Stomach (tissue), 9 donors: ENCODE results near the gene CTIF. TPM values are rescaled to one million over a fixed set of nuclear protein-coding genes. Genes with fewer than 3 reads are reported as not detected.

Experiments used
- DNase-seq, 2 donors: peaks; one replicate each; pipeline versions ENCODE4 v3.0.0 to v3.0.0-alpha.2; 2013 to 2019
- H3K27ac ChIP-seq, 5 donors: fragments of 200-600 bp in 4 of 5; sonication (generic) in 4 of 5; one replicate each; pipeline ENCODE4 v1.5.1; 2013 to 2019; ENCODE audit warnings: mild to moderate bottlenecking in 1 of 5, moderate library complexity in 1 of 5
- H3K27me3 ChIP-seq, 3 donors: fragments of 200-600 bp; sonication (generic); one replicate each; pipeline ENCODE4 v1.5.1; 2017 to 2019; ENCODE audit warnings: mixed run types in 1 of 3
- H3K36me3 ChIP-seq, 4 donors: fragments of 200-600 bp; sonication (generic); 1 replicate in 3 of 4; 2 replicates in 1 of 4; pipeline ENCODE4 v1.5.1; 2016 to 2019
- H3K4me1 ChIP-seq, 4 donors: fragments of 200-600 bp; sonication (generic); one replicate each; pipeline ENCODE4 v1.5.1; 2016 to 2019
- H3K4me3 ChIP-seq, 4 donors: fragments of 200-600 bp; sonication (generic) in 3 of 4; one replicate each; pipeline ENCODE4 v1.5.1; 2016 to 2019; ENCODE audit warnings: mild to moderate bottlenecking in 1 of 4
- H3K9me3 ChIP-seq, 4 donors: fragments of 200-600 bp; sonication (generic); one replicate each; pipeline ENCODE4 v1.5.1; 2016 to 2019
- CTCF ChIP-seq, 7 experiments: fragments of 450-650 bp in 4 of 7; fragments of 200-600 bp in 3 of 7; sonication (generic) in 3 of 7; IDR thresholded peaks; one replicate each; pipeline ENCODE4 v1.5.1; 2016 to 2019; ENCODE audit warnings: antibody characterized with exemption in 7 of 7, control low read depth in 2 of 7, mild to moderate bottlenecking in 1 of 7
- EP300 ChIP-seq: sonication (generic); formaldehyde crosslinking; IDR thresholded peaks from one replicate; pipeline ENCODE4 v1.6.1; 2017; ENCODE audit warnings: antibody characterized with exemption
- POLR2A ChIP-seq, 4 donors: fragments of 450-650 bp; IDR thresholded peaks; one replicate each; pipeline ENCODE4 v1.6.1; 2016; ENCODE audit warnings: antibody characterized with exemption in 4 of 4, control low read depth in 2 of 4, mild to moderate bottlenecking in 1 of 4, moderate library complexity in 1 of 4
- POLR2AphosphoS5 ChIP-seq, 3 donors: sonication (generic); formaldehyde crosslinking; IDR thresholded peaks; one replicate each; pipeline ENCODE4 v1.6.1; 2016; ENCODE audit warnings: antibody characterized with exemption in 3 of 3
- WGBS, 5 donors: extraction: QIAGEN DNeasy Blood & Tissue Kit in 3 of 5; methylation state at CpG; one replicate each; pipeline versions ENCODE4 v1.1.5 to v1.1.7; 2013 to 2018; 5-methylcytosine and 5-hydroxymethylcytosine counted together
- intact Hi-C: fragments of 100-400 bp; cut with DNase I; formaldehyde crosslinking; loops from one replicate; pipeline ENCODE4 v1.15.1; 2023; ENCODE audit warnings: low total_unique reads
- polyA plus RNA-seq, 3 donors: library from polyadenylated mRNA; stranded (reverse); fragments of 200-250 nt; gene quantifications; one replicate each; pipeline ENCODE4 v1.2.3, GENCODE V29; 2013
- total RNA-seq, 5 donors: library from RNA; depleted of rRNA; stranded (reverse); fragments of >200 nt; gene quantifications; one replicate each; pipeline versions ENCODE4 v1.1.0 to v1.2.3, GENCODE V29; 2014 to 2016
- donor health status: healthy with polysubstance abuse.
- donor health status: Bipolar disorder and iron deficiency.
- donor health status: healthy.

The CTIF gene
- total and polyA plus RNA-seq, 8 donors: 16.3 to 105 (median 30.3) TPM

DNA sequence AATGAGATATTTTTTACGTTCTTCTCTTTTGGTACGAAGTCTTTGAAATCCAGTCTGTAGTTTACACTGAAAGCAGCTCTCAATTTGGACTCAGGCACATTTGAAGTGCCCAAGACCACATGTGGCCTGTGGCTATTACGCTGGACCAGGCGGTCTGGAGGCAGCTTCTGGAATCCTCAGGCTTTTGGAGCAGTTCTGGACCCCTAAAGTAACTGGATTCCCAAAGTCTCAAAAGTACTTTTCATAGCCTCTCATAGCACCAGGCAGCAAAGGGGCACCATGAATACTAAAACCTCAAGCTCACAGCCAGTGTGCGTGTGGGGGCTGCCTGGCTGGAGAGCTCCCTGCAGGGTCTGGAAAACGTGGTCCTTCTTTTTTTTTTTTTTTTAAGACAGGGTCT lies 293.0 kb downstream of the CTIF start:
- intact Hi-C loops: no loop called here
- no peak overlapping the region for H3K4me3 ChIP-seq
- no peaks in the 10 kb centered on the region for H3K9me3 ChIP-seq
- no peaks in the 10 kb centered on the region for H3K36me3 ChIP-seq
- TF ChIP-seq POLR2A (IDR thresholded peaks at IDR 0.05) (no peak), POLR2AphosphoS5 (IDR thresholded peaks at IDR 0.05) (no peak), CTCF (IDR thresholded peaks at IDR 0.05) (no peak), EP300 (no peak)
- 85 to 97% (median 93%) methylated on average over 6 of the region's 6 CpGs for WGBS, 5 donors
- DNase-seq: peak in 1 of 2 donors; percentile 5
- no peak overlapping the region for H3K27ac ChIP-seq
- peaks cover 29 to 73% (median 48%) of the 10 kb centered on the region in 4 donors for H3K4me1 ChIP-seq
- no peaks in the 10 kb centered on the region for H3K27me3 ChIP-seq

- Histone ChIP-seq H3K27ac (peak overlapping the region; percentile 3 to 66 (median 53)), H3K9me3 (no peaks in the 10 kb centered on the region), H3K4me3 (peak overlapping the region in 1 of 4 donors; percentile 21), H3K4me1 (peaks cover 16 to 60% (median 35%) of the 10 kb centered on the region in 4 donors), H3K36me3 (no peaks in the 10 kb centered on the region), H3K27me3 (no peaks in the 10 kb centered on the region)
- peak; percentile 45 to 71 for DNase-seq
- TF ChIP-seq POLR2A (IDR thresholded peaks at IDR 0.05): no peak
- no peak for TF ChIP-seq CTCF (IDR thresholded peaks at IDR 0.05)
- WGBS, 5 donors: 58 to 65% (median 59%) methylated on average over 16 of the region's 16 CpGs
- intact Hi-C loops: no loop called here
Measured at GRCh38 chr18:48832938-48833700, 294.3 kb downstream of the CTIF start.

GRCh38 chr18:48833701-48834412 lies 295.0 kb downstream of the CTIF start:
- 48 to 75% (median 73%) methylated on average over 13 of the region's 13 CpGs for WGBS, 5 donors
- DNase-seq: peak; percentile 11 to 64
- Histone ChIP-seq H3K36me3 (no peaks in the 10 kb centered on the region), H3K4me3 (peak overlapping the region in 2 of 4 donors; percentile 2 to 21), H3K27me3 (no peaks in the 10 kb centered on the region), H3K4me1 (peaks cover 8 to 60% (median 27%) of the 10 kb centered on the region in 4 donors), H3K27ac (peak overlapping the region in 4 of 5 donors; percentile 53 to 66 (median 60)), H3K9me3 (no peaks in the 10 kb centered on the region)
- intact Hi-C loops: no loop called here
- TF ChIP-seq POLR2AphosphoS5 (IDR thresholded peaks at IDR 0.05) (no peak), EP300 (no peak), POLR2A (IDR thresholded peaks at IDR 0.05) (no peak), CTCF (IDR thresholded peaks at IDR 0.05) (no peak)

DNA sequence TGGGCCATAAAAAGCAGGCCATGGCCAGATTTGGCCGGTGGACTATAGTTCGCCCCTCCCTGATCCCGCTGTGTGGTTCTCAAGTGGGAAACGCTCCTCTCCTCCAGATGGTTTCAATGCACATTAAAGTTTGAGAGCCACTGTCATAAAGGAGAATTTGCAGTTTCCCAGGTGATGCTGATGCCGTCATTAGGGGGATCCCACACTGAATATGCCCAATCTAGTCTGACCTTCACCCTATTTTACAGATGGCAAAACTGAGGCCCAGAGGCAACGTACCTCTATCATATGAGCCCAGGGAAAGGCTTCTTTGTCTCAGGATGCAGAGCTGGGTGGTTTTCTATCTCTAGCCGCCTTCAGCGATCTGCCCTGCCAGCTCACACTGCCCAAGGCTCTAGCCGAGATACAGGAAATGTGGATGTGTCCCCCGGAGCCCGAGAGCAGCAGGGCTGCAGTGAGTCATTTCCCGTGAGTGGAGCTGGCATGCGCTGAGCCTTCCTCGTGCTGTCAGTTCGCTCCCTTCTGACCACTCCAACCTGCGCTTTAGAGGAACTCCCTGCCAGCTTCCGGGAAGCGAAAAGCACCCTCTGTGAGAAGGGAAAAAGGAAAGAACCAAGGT lies 295.7 kb downstream of the CTIF start:
- DNase-seq: peak; percentile 56 to 68
- TF ChIP-seq POLR2AphosphoS5 (IDR thresholded peaks at IDR 0.05) (peak; percentile 25 to 63 (median 56)), CTCF (IDR thresholded peaks at IDR 0.05) (no peak)
- Histone ChIP-seq H3K4me3 (peak overlapping the region in 2 of 4 donors; percentile 2 to 17), H3K27ac (peak overlapping the region; percentile 8 to 66 (median 54)), H3K4me1 (peaks cover 8 to 60% (median 23%) of the 10 kb centered on the region in 4 donors), H3K36me3 (no peaks in the 10 kb centered on the region), H3K27me3 (no peaks in the 10 kb centered on the region), H3K9me3 (no peaks in the 10 kb centered on the region)
- intact Hi-C loops: no loop called here
- 55 to 73% (median 64%) methylated on average over 18 of the region's 18 CpGs for WGBS, 5 donors
